PC-9 (cell line): ENCODE results near the gene FOXE1. TPM values are rescaled to one million over a fixed set of nuclear protein-coding genes. Genes with fewer than 3 reads are reported as not detected.

Experiments
- BruUV-seq: library from RNA; stranded (reverse); fragments of 400-500 nt; replicated peaks from 2 replicates; lab custom pipeline; 2021; lab: Mats Ljungman, UMichigan
- CTCF ChIA-PET: fragments of 300-600 bp; sonication (Branson Sonifier 250); formaldehyde crosslinking; loops from one replicate; lab custom pipeline; 2022; ENCODE audit warnings: antibody characterized with exemption; lab: Charles Lee
- POLR2A ChIA-PET: fragments of 300-600 bp; sonication (Branson Sonifier 250); formaldehyde crosslinking; loops from one replicate; lab custom pipeline; 2022; ENCODE audit warnings: antibody characterized with exemption; ENCODE audit not compliant: unreplicated experiment; lab: Charles Lee
- DNase-seq, 2 experiments: peaks; one replicate each; pipeline versions ENCODE4 v3.0.0 to v3.0.0-alpha.2; 2015 to 2022; ENCODE audit warnings: mixed read lengths in 1 of 2
- H2AFZ ChIP-seq: fragments of 200-600 bp; sonication (generic); 2 replicates; pipeline ENCODE4 v1.8.1; 2017; ENCODE audit warnings: antibody characterized with exemption
- H3F3A ChIP-seq: fragments of 200-600 bp; sonication (generic); 2 replicates; pipeline ENCODE4 v1.8.1; 2017; ENCODE audit warnings: antibody characterized with exemption, mild to moderate bottlenecking, low read depth; ENCODE audit not compliant: insufficient read depth
- H3K27ac ChIP-seq: fragments of 200-600 bp; sonication (generic); 2 replicates; pipeline ENCODE4 v1.6.1; 2016; ENCODE audit warnings: mixed run types
- H3K27me3 ChIP-seq: fragments of 200-600 bp; sonication (generic); 2 replicates; pipeline ENCODE4 v1.6.1; 2016; ENCODE audit warnings: low read depth, mixed run types; ENCODE audit not compliant: insufficient read depth
- H3K36me3 ChIP-seq: fragments of 200-600 bp; sonication (generic); 2 replicates; pipeline ENCODE4 v1.6.1; 2016; ENCODE audit warnings: low read depth, mixed run types
- H3K4me1 ChIP-seq: fragments of 200-600 bp; sonication (generic); replicated peaks from 2 replicates; pipeline ENCODE4 v1.6.1; 2016; ENCODE audit warnings: mixed run types; ENCODE audit not compliant: insufficient read depth
- H3K4me2 ChIP-seq: fragments of 200-600 bp; sonication (generic); 2 replicates; pipeline ENCODE4 v1.6.1; 2017; ENCODE audit warnings: mixed run types
- H3K4me3 ChIP-seq: fragments of 200-600 bp; sonication (generic); 2 replicates; pipeline ENCODE4 v1.6.1; 2016; ENCODE audit warnings: mixed run types
- H3K79me2 ChIP-seq: fragments of 200-600 bp; sonication (generic); 2 replicates; pipeline ENCODE4 v1.6.1; 2017; ENCODE audit warnings: low read depth, mixed run types
- H3K9me2 ChIP-seq: fragments of 200-600 bp; sonication (generic); 2 replicates; pipeline ENCODE4 v1.8.1; 2017; ENCODE audit warnings: mild to moderate bottlenecking; ENCODE audit not compliant: insufficient read depth
- H3K9me3 ChIP-seq: fragments of 200-600 bp; sonication (generic); 2 replicates; pipeline ENCODE4 v1.8.1; 2016; ENCODE audit warnings: low read depth; ENCODE audit not compliant: insufficient read depth
- H4K20me1 ChIP-seq: fragments of 200-600 bp; sonication (generic); 2 replicates; pipeline ENCODE4 v1.8.1; 2017; ENCODE audit not compliant: insufficient read depth
- EZH2 ChIP-seq: fragments of 200-600 bp; sonication (generic); IDR thresholded peaks from 2 replicates; pipeline ENCODE4 v1.8.0; 2017; ENCODE audit warnings: antibody characterized with exemption, low read depth
- intact Hi-C: fragments of 100-400 bp; cut with micrococcal nuclease; formaldehyde crosslinking; loops from one replicate; pipeline ENCODE4 v1.10.0; 2022; ENCODE audit not compliant: unreplicated experiment
- total RNA-seq: library from RNA; stranded (reverse); gene quantifications from 2 replicates; pipeline ENCODE4 v1.2.3, GENCODE V29; 2021
- TF ChIP-seq, protein P1 (sequence below): fragments of 200-600 bp; sonication (generic); conservative IDR thresholded peaks from 2 replicates; pipeline ENCODE4 v1.6.1; 2017; ENCODE audit warnings: mixed run types, antibody characterized with exemption, mild to moderate bottlenecking, moderate library complexity

FOXE1 gene
- total RNA-seq, 1 experiment from 2014 or later = 5.7 TPM

- no peaks in the 10 kb centered on the region for H3K27me3 ChIP-seq
- no peaks in the 10 kb centered on the region for H4K20me1 ChIP-seq
- no TSS peak for BruUV-seq
- CTCF ChIA-PET = interaction anchor here (0.6 to 0.7 kb wide), 2 partner anchors 47 to 114 kb away, joined by 3 read pairs; no protein-coding TSS in a partner anchor
- H2AFZ ChIP-seq = peak overlapping the region; percentile 86
- H3K79me2 ChIP-seq = peaks cover 19% of the 10 kb centered on the region
- H3K4me3 ChIP-seq = peak overlapping the region; percentile 64
- intact Hi-C loops = no loop called here
- peak overlapping the region; percentile 97 for H3K4me2 ChIP-seq
- peaks cover 6% of the 10 kb centered on the region; the same call in 1 of the 2 replicates for H3K4me1 ChIP-seq
- no peaks in the 10 kb centered on the region for H3K36me3 ChIP-seq
- peaks cover 5% of the 10 kb centered on the region; the same call in 1 of the 2 replicates for H3F3A ChIP-seq
- no peak for TF ChIP-seq EZH2
- TF ChIP-seq, protein P1, sequence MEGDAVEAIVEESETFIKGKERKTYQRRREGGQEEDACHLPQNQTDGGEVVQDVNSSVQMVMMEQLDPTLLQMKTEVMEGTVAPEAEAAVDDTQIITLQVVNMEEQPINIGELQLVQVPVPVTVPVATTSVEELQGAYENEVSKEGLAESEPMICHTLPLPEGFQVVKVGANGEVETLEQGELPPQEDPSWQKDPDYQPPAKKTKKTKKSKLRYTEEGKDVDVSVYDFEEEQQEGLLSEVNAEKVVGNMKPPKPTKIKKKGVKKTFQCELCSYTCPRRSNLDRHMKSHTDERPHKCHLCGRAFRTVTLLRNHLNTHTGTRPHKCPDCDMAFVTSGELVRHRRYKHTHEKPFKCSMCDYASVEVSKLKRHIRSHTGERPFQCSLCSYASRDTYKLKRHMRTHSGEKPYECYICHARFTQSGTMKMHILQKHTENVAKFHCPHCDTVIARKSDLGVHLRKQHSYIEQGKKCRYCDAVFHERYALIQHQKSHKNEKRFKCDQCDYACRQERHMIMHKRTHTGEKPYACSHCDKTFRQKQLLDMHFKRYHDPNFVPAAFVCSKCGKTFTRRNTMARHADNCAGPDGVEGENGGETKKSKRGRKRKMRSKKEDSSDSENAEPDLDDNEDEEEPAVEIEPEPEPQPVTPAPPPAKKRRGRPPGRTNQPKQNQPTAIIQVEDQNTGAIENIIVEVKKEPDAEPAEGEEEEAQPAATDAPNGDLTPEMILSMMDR = no peak
- no peaks in the 10 kb centered on the region for H3K9me2 ChIP-seq
- peak overlapping the region; percentile 56 for H3K27ac ChIP-seq
- POLR2A ChIA-PET = interaction anchor here (0.5 to 1.4 kb wide), 4 partner anchors 23 to 218 kb away, joined by 3 to 32 read pairs (median 4); partner anchors contain the start of gene TSTD2
- DNase-seq = no peak
- H3K9me3 ChIP-seq = no peaks in the 10 kb centered on the region
These were observed 1.6 kb upstream of the FOXE1 start for GRCh38 chr9:97851446-97851883.

DNA sequence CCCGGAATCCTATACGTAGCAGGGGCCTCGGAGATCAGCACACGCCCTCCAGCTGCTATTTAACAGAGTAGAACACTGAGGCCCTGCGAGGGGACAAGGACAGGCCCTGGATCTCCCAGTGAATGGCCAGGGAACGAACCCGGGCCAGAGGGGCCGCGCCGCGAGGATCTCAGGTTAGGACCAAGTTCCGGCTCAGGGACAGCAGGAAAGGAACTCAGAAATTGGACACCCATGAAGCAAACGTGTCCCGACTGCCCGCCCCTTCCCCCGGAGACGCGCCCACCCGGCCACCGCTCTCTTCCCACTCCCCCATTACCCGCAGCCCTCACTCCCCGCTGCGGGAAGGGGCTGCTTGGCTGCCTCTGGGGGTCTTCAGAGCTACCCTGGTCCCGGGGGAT lies 1.0 kb upstream of the FOXE1 start:
- Histone ChIP-seq H2AFZ (peak overlapping the region; percentile 86), H3K27me3 (no peaks in the 10 kb centered on the region), H3K4me3 (peak overlapping the region; percentile 64), H3K4me1 (peaks cover 6% of the 10 kb centered on the region; the same call in 1 of the 2 replicates), H4K20me1 (no peaks in the 10 kb centered on the region), H3K79me2 (peaks cover 19% of the 10 kb centered on the region), H3K9me3 (no peaks in the 10 kb centered on the region), H3K4me2 (peak overlapping the region; percentile 97), H3F3A (peaks cover 5% of the 10 kb centered on the region; the same call in 1 of the 2 replicates), H3K27ac (peak overlapping the region; percentile 56), H3K36me3 (no peaks in the 10 kb centered on the region), H3K9me2 (no peaks in the 10 kb centered on the region)
- no TSS peak for BruUV-seq
- CTCF ChIA-PET = interaction anchor here (0.6 to 0.7 kb wide), 2 partner anchors 47 to 114 kb away, joined by 3 read pairs; no protein-coding TSS in a partner anchor
- DNase-seq = peak; percentile 59 to 73
- TF ChIP-seq, protein P1 = no peak
- TF ChIP-seq EZH2 = no peak
- POLR2A ChIA-PET = interaction anchor here (0.6 to 1.4 kb wide), 3 partner anchors 49 to 137 kb away, joined by 3 to 32 read pairs (median 3); no protein-coding TSS in a partner anchor
- intact Hi-C loops = loop anchor here (1.0 to 2.0 kb wide), 4 partner anchors 25 to 142 kb away; no protein-coding TSS in a partner anchor

GRCh38 chr9:97852399-97853055 lies 499 bp upstream of the FOXE1 start:
- TF ChIP-seq, protein P1 = no peak
- TF ChIP-seq EZH2 = no peak
- BruUV-seq = no TSS peak
- ChIA-PET POLR2A (interaction anchor here (0.6 to 1.4 kb wide), 5 partner anchors 22 to 1436 kb away, joined by 3 to 4 read pairs (median 3); no protein-coding TSS in a partner anchor), CTCF (no interaction called here)
- Histone ChIP-seq H3K4me1 (peaks cover 6% of the 10 kb centered on the region; the same call in 1 of the 2 replicates), H3K27me3 (no peaks in the 10 kb centered on the region), H3K4me2 (peak overlapping the region; percentile 97), H4K20me1 (no peaks in the 10 kb centered on the region), H3F3A (peaks cover 5% of the 10 kb centered on the region; the same call in 1 of the 2 replicates), H2AFZ (peak overlapping the region; percentile 86), H3K4me3 (peak overlapping the region; percentile 64), H3K9me2 (no peaks in the 10 kb centered on the region), H3K36me3 (no peaks in the 10 kb centered on the region), H3K9me3 (no peaks in the 10 kb centered on the region), H3K79me2 (peaks cover 19% of the 10 kb centered on the region), H3K27ac (peak overlapping the region; percentile 56)
- intact Hi-C loops = loop anchor here (1.0 to 2.0 kb wide), 4 partner anchors 24 to 142 kb away; no protein-coding TSS in a partner anchor
- DNase-seq = peak in 1 of 2 experiments; percentile 64
